Parathyroid adenoma (tissue), 2 donors: ENCODE measurements around the gene ZDHHC20.
"Not testable (repeated sequence)": the region's sequence is repeated elsewhere in the genome, so short reads cannot be mapped to it uniquely, and the experiment has no call there.

Experiments used
- H2AFZ ChIP-seq: fragments of 300-600 bp; sonication (generic); one replicate; pipeline ENCODE4 v1.7.0; 2017; ENCODE audit warnings: antibody characterized with exemption, mild to moderate bottlenecking
- H3K27ac ChIP-seq: fragments of 300-600 bp; sonication (generic); one replicate; pipeline ENCODE4 v1.7.0; 2017
- H3K27me3 ChIP-seq: fragments of 300-600 bp; sonication (generic); one replicate; pipeline ENCODE4 v1.7.0; 2017; ENCODE audit warnings: low read length; ENCODE audit not compliant: control insufficient read depth, insufficient read depth
- H3K36me3 ChIP-seq: fragments of 300-600 bp; sonication (generic); one replicate; pipeline ENCODE4 v1.7.0; 2017; ENCODE audit warnings: low read length; ENCODE audit not compliant: control insufficient read depth, insufficient read depth
- H3K4me1 ChIP-seq: fragments of 300-600 bp; sonication (generic); one replicate; pipeline ENCODE4 v1.7.0; 2017; ENCODE audit warnings: control low read depth
- H3K4me2 ChIP-seq: fragments of 300-600 bp; sonication (generic); one replicate; pipeline ENCODE4 v1.7.0; 2017; ENCODE audit warnings: low read length
- H3K4me3 ChIP-seq: fragments of 300-600 bp; sonication (generic); one replicate; pipeline ENCODE4 v1.7.0; 2017; ENCODE audit warnings: low read depth, low read length
- H3K79me2 ChIP-seq: fragments of 300-600 bp; sonication (generic); one replicate; pipeline ENCODE4 v1.7.0; 2017; ENCODE audit warnings: control low read depth
- H3K9ac ChIP-seq: fragments of 300-600 bp; sonication (generic); one replicate; pipeline ENCODE4 v1.7.0; 2017; ENCODE audit warnings: mild to moderate bottlenecking
- H3K9me3 ChIP-seq: fragments of 300-600 bp; sonication (generic); one replicate; pipeline ENCODE4 v1.7.0; 2017; ENCODE audit warnings: low read length; ENCODE audit not compliant: control insufficient read depth
- TF ChIP-seq, protein P1 (sequence below): fragments of 300-600 bp; sonication (generic); IDR thresholded peaks from one replicate; pipeline ENCODE4 v1.7.0; 2017; ENCODE audit warnings: antibody characterized with exemption, mild to moderate bottlenecking
- donor health status: primary hyperparathyroidism.

The ZDHHC20 gene

DNA sequence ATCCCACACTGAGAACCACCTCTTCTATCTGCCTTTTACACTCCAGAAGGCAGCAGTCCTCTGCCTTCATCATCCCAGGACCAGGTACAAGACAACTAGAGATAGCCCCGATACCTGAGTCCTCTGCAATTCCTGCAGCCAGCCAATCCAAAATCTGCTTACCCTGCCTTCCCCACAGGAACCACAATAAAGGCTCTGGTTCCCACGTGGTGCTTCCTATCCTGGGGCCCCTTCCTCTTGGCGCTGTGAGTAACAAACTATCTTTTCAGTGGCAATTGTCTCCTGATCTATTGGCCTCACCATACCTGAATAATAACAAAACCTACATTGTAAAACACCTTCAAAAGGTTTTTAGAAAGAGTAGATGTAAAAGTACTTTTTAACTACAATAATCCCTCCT, 63.1 kb downstream of the ZDHHC20 start:
- Histone ChIP-seq H3K4me1 (no peaks in the 10 kb centered on the region), H3K9ac (no peak overlapping the region), H3K9me3 (no peaks in the 10 kb centered on the region), H3K4me2 (no peak overlapping the region), H3K27me3 (no peaks in the 10 kb centered on the region), H3K27ac (no peak overlapping the region), H3K4me3 (no peak overlapping the region), H2AFZ (no peak overlapping the region), H3K79me2 (no peaks in the 10 kb centered on the region), H3K36me3 (no peaks in the 10 kb centered on the region)
- TF ChIP-seq, protein P1, sequence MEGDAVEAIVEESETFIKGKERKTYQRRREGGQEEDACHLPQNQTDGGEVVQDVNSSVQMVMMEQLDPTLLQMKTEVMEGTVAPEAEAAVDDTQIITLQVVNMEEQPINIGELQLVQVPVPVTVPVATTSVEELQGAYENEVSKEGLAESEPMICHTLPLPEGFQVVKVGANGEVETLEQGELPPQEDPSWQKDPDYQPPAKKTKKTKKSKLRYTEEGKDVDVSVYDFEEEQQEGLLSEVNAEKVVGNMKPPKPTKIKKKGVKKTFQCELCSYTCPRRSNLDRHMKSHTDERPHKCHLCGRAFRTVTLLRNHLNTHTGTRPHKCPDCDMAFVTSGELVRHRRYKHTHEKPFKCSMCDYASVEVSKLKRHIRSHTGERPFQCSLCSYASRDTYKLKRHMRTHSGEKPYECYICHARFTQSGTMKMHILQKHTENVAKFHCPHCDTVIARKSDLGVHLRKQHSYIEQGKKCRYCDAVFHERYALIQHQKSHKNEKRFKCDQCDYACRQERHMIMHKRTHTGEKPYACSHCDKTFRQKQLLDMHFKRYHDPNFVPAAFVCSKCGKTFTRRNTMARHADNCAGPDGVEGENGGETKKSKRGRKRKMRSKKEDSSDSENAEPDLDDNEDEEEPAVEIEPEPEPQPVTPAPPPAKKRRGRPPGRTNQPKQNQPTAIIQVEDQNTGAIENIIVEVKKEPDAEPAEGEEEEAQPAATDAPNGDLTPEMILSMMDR, result no peak

DNA sequence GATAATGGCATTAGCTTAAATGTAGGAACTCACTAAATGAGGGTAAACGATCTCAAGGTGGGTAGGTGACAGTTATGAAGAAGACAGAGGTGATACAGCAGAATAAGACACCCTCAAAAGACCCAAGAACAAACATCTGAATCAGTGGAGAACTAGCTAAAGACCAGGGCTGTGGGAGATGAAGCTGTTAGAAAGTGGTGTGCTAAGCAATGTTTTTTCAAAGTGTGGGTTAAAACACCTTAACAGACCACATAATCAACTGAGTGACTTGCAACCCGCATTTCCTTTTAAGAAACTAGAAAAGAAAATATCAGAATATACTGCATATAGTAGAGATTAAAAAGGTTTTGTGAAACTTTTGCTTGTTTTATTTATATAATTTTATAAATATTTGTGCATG, 70.0 kb downstream of the ZDHHC20 start:
- H3K27me3 ChIP-seq, result no peaks in the 10 kb centered on the region
- no peaks in the 10 kb centered on the region for H3K36me3 ChIP-seq

DNA sequence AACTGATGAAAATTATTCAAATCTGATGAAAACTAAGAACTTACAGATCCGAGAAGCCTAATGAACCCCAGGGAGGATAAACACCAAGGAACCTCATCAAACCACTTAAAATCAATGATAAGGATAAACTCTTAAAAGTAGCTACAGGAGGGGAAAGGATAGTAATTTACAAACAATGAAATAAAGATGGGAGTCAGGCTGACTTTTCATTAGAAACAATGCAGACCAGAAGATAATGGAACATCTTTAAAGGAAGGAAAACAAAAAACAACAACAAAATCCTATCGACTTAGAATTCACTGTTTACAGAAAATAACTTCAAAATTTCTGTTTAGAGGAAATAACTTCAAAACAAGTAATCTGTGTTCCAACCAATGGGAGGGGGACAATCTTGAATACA, 73.4 kb downstream of the ZDHHC20 start:
- H3K79me2 ChIP-seq, result no peaks in the 10 kb centered on the region
- H3K27me3 ChIP-seq, result no peaks in the 10 kb centered on the region
- TF ChIP-seq, protein P1, result no peak
- H3K36me3 ChIP-seq, result no peaks in the 10 kb centered on the region
- no peak overlapping the region for H3K4me3 ChIP-seq
- no peaks in the 10 kb centered on the region for H3K4me1 ChIP-seq
- no peak overlapping the region for H3K4me2 ChIP-seq
- H3K27ac ChIP-seq, result no peak overlapping the region
- peaks cover 4% of the 10 kb centered on the region for H3K9me3 ChIP-seq
- no peak overlapping the region for H2AFZ ChIP-seq
- no peak overlapping the region for H3K9ac ChIP-seq

More for the DNA sequence above, 70.0 kb downstream of the ZDHHC20 start:
- TF ChIP-seq, protein P1, result no peak
- H3K9ac ChIP-seq, result no peak overlapping the region
- H2AFZ ChIP-seq, result no peak overlapping the region
- no peak overlapping the region for H3K4me3 ChIP-seq
- no peak overlapping the region for H3K4me2 ChIP-seq
- peaks cover 4% of the 10 kb centered on the region for H3K9me3 ChIP-seq
- H3K4me1 ChIP-seq, result no peaks in the 10 kb centered on the region
- H3K79me2 ChIP-seq, result no peaks in the 10 kb centered on the region
- H3K27ac ChIP-seq, result no peak overlapping the region

DNA sequence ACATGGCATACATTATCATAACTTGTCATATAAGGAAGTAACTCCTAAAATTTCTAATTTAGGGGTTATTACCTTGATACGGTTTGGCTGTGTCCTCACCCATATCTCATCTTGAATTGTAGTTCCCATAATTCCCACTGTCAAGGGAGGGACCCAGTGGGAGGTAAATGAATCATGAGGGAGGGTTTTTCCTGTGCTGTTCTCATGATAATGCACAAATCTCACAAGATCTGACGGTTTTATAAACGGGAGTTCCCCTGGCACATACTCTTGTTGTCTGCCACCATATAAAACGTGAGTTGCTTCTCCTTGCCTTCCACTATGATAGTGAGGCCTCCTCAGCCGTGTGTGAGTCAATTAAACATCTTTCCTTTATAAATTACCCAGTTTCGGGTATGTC, 76.0 kb downstream of the ZDHHC20 start:
- no peak overlapping the region for H3K4me2 ChIP-seq
- no peak overlapping the region for H2AFZ ChIP-seq
- no peaks in the 10 kb centered on the region for H3K27me3 ChIP-seq
- H3K27ac ChIP-seq, result no peak overlapping the region
- no peak overlapping the region for H3K4me3 ChIP-seq
- no peaks in the 10 kb centered on the region for H3K79me2 ChIP-seq
- no peaks in the 10 kb centered on the region for H3K4me1 ChIP-seq
- peaks cover 4% of the 10 kb centered on the region for H3K9me3 ChIP-seq
- H3K9ac ChIP-seq, result no peak overlapping the region
- H3K36me3 ChIP-seq, result no peaks in the 10 kb centered on the region
- TF ChIP-seq, protein P1, result no peak

DNA sequence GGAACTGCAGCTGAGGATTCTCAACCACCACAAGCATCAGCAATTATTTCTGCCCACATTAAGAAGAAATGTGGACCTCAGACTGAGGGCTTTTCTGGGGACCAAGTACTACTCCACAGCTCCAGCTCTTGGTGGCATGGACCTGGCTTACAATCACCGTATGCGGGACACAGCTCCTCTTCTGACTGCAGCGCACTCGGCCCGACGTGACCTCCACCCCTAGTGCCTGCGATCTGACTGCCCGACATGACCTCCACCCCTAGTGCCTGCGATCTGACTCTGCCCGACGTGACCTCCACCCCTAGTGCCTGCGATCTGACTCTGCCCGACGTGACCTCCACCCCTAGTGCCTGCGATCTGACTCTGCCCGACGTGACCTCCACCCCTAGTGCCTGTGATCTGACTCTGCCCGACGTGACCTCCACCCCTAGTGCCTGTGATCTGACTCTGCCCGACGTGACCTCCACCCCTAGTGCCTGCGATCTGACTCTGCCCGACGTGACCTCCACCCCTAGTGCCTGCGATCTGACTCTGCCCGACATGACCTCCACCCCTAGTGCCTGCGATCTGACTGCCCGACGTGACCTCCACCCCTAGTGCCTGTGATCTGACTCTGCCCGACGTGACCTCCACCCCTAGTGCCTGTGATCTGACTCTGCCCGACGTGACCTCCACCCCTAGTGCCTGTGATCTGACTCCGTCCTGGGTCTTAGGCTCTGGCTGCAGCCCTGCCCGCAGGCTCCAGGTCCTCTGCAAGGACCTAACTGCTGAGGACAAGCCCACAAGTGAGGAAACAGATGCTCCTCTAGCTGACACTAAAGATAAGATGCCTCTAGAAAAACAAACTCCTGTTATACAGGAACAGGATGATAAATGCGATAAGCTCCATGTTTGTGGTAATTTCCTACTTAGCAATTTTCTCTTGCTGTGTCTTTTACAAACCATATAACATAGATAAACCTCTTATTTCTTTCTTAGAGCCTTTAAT, 81.8 kb downstream of the ZDHHC20 start:
- H3K27ac ChIP-seq, H2AFZ ChIP-seq, H3K9ac ChIP-seq, H3K27me3 ChIP-seq, H3K4me1 ChIP-seq, H3K9me3 ChIP-seq, H3K36me3 ChIP-seq, H3K4me2 ChIP-seq, H3K4me3 ChIP-seq, H3K79me2 ChIP-seq: not testable (repeated sequence)
